ENCODE data around the gene CATSPER1. TPM values are rescaled to one million over a fixed set of nuclear protein-coding genes. Genes with fewer than 3 reads are reported as not detected.

CATSPER1 gene
- total and polyA plus RNA-seq, 12 donors, result 0.17 to 1.1 TPM; not detected in 10

- WGBS, 2 donors, result 94 to 96% methylated on average over 7 of the region's 7 CpGs
- intact Hi-C loops (cut with DNase I), result no loop called here
- H3K4me1 ChIP-seq, result peaks cover 7 to 34% (median 23%) of the 10 kb centered on the region in 9 donors
- ATAC-seq (no peak), DNase-seq (no peak)
- H3K27ac ChIP-seq, result no peak overlapping the region
- H3K36me3 ChIP-seq, result peaks cover 0 to 69% (median 45%) of the 10 kb centered on the region in 9 donors
- H3K27me3 ChIP-seq, result no peaks in the 10 kb centered on the region
- TF ChIP-seq CTCF (IDR thresholded peaks at IDR 0.05), result no peak
- H3K4me3 ChIP-seq, result no peak overlapping the region
- H3K9me3 ChIP-seq, result no peaks in the 10 kb centered on the region
Observed at GRCh38 chr11:66055021-66055420, 28.7 kb upstream of the CATSPER1 start.

GRCh38 chr11:66052664-66052982 lies 26.3 kb upstream of the CATSPER1 start:
- H3K4me1 ChIP-seq, result peaks cover 7 to 47% (median 28%) of the 10 kb centered on the region in 9 donors
- peak overlapping the region in 9 of 10 donors; percentile 88 to 97 (median 93) for H3K27ac ChIP-seq
- intact Hi-C loops (cut with DNase I), result loop anchor here in 2 of 10 donors (2.0 kb wide), 2 partner anchors 16 to 50 kb away; partner anchors contain the start of genes BANF1 (in 1 of the 2) and EIF1AD (in 1 of the 2)
- peaks cover 0 to 24% (median 16%) of the 10 kb centered on the region in 7 donors for H3K27me3 ChIP-seq
- TF ChIP-seq CTCF (IDR thresholded peaks at IDR 0.05), result no peak
- no peak for ATAC-seq
- 0 to 2% methylated on average over 17 of the region's 17 CpGs for WGBS, 2 donors
- H3K4me3 ChIP-seq, result peak overlapping the region; percentile 77 to 100 (median 97)
- peaks cover 0 to 45% (median 22%) of the 10 kb centered on the region in 9 donors for H3K36me3 ChIP-seq
- DNase-seq, result no peak
- H3K9me3 ChIP-seq, result no peaks in the 10 kb centered on the region

GRCh38 chr11:66051766-66052663 lies 25.7 kb upstream of the CATSPER1 start, which contains the start of gene SF3B2:
Gene SF3B2, plus strand, starts transcription at chr11:66052364. Its CDS starts 21 bp downstream, at chr11:66052385.
- peak; percentile 96 to 99 (median 98) for ATAC-seq
- DNase-seq, result peak; percentile 96 to 98
- peaks cover 7 to 53% (median 31%) of the 10 kb centered on the region in 9 donors for H3K4me1 ChIP-seq
- H3K27ac ChIP-seq, result peak within 1 kb of the TSS; percentile 51 to 97 (median 92)
- H3K9me3 ChIP-seq, result no peaks in the 10 kb centered on the region
- intact Hi-C loops (cut with DNase I), result loop anchor here in 2 of 10 donors (2.0 kb wide), 2 partner anchors 17 to 49 kb away; partner anchors contain the start of genes BANF1 (in 1 of the 2) and EIF1AD (in 1 of the 2)
- H3K27me3 ChIP-seq, result peaks cover 0 to 25% (median 17%) of the 10 kb centered on the region in 7 donors
- peak within 1 kb of the TSS; percentile 77 to 100 (median 97) for H3K4me3 ChIP-seq
- peak in 3 of 9 donors; percentile 10 to 17 (median 13) for TF ChIP-seq CTCF (IDR thresholded peaks at IDR 0.05)
- H3K36me3 ChIP-seq, result peaks cover 0 to 39% (median 22%) of the 10 kb centered on the region in 9 donors
- 0% methylated on average over 84 of the region's 84 CpGs for WGBS, 2 donors

- H3K4me1 ChIP-seq, result peaks cover 7 to 56% (median 31%) of the 10 kb centered on the region in 9 donors
- H3K36me3 ChIP-seq, result peaks cover 0 to 33% (median 19%) of the 10 kb centered on the region in 9 donors
- intact Hi-C loops (cut with DNase I), result no loop called here
- no peak for TF ChIP-seq CTCF (IDR thresholded peaks at IDR 0.05)
- WGBS, 2 donors, result 31 to 32% methylated on average over 12 of the region's 12 CpGs
- H3K27me3 ChIP-seq, result peaks cover 0 to 27% (median 17%) of the 10 kb centered on the region in 7 donors
- ATAC-seq, result no peak
- no peaks in the 10 kb centered on the region for H3K9me3 ChIP-seq
- peak overlapping the region; percentile 77 to 100 (median 97) for H3K4me3 ChIP-seq
- peak overlapping the region; percentile 51 to 97 (median 92) for H3K27ac ChIP-seq
- DNase-seq, result no peak
Observed at GRCh38 chr11:66051371-66051765, 25.1 kb upstream of the CATSPER1 start.

All from heart right ventricle (tissue), 16 donors.